NT2/D1 (cell line): ENCODE results near the gene COL6A2.

Source experiments
- SUZ12 ChIP-seq: IDR thresholded peaks from 2 replicates; pipeline ENCODE4 v1.6.1; 2011; ENCODE audit not compliant: insufficient read length, insufficient read depth; ENCODE audit errors: extremely low read depth
- YY1 ChIP-seq: IDR thresholded peaks from 2 replicates; pipeline ENCODE4 v1.6.1; 2011; ENCODE audit not compliant: insufficient read length, insufficient read depth
- ZNF274 ChIP-seq: IDR thresholded peaks from 2 replicates; pipeline ENCODE4 v1.6.1; 2011; ENCODE audit warnings: mild to moderate bottlenecking, low read depth, low read length

DNA sequence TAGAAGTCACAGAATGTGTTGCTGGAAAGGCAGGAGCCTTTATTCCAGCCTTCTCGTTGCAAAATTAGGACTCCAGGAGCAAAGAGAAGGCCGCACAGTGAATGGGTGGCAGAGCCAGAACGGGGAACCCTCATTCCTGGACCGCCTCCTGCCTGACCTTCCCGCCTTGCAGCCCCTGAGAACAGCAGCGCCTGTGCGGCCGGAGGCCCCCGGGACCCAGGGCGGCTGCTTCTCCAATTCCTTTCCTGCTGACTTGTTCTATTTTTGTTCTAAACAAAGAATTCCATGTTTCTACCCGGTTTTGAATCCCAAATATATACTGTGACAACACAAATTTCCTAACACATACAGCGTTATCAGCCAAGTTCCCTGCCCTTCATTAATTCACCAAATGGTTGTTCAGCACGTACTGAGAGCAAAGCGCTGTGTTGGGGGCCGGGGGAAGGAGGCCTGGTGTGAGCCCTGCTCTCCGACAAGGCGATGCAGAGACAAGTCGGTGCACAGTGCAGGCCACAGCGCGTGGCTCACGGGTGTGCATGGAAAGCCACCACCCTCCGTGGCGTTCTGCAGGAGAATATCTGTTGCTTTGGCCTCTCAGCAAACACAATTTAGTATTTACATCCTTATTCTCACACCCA, 31.9 kb upstream of the COL6A2 start:
- TF ChIP-seq SUZ12 (no peak), YY1 (no peak), ZNF274 (no peak)
